ENCODE measurements around the gene NFRKB.

Gene NFRKB

GRCh38 chr11:129895126-129896041 lies at the start of gene NFRKB:
Gene NFRKB (minus strand): TSS chr11:129895578. CDS start chr11:129892849, 2,729 bp downstream.
- peak; percentile 86 to 90 for DNase-seq

GRCh38 chr11:129944696-129945095 lies 49.3 kb upstream of the NFRKB start:
- DNase-seq, result no peak

GRCh38 chr11:129943036-129943435 lies 47.7 kb upstream of the NFRKB start:
- DNase-seq, result no peak

- DNase-seq, result no peak
Measured at GRCh38 chr11:129939510-129939909, 44.1 kb upstream of the NFRKB start.

GRCh38 chr11:129938764-129939163 lies 43.4 kb upstream of the NFRKB start:
- no peak for DNase-seq

GRCh38 chr11:129937592-129938238 lies 42.3 kb upstream of the NFRKB start:
- DNase-seq, result no peak

- no peak for DNase-seq
Measured at GRCh38 chr11:129935723-129936122, 40.3 kb upstream of the NFRKB start.

- no peak for DNase-seq
Measured at GRCh38 chr11:129933891-129934290, 38.5 kb upstream of the NFRKB start.

GRCh38 chr11:129933262-129933661 lies 37.9 kb upstream of the NFRKB start:
- DNase-seq, result no peak

GRCh38 chr11:129932381-129933067 lies 37.1 kb upstream of the NFRKB start:
- no peak for DNase-seq

- DNase-seq, result peak in 1 of 2 donors; percentile 17
Measured at GRCh38 chr11:129930743-129931142, 35.4 kb upstream of the NFRKB start.

- DNase-seq, result peak in 1 of 2 donors; percentile 21
Measured at GRCh38 chr11:129930296-129930695, 34.9 kb upstream of the NFRKB start.

- no peak for DNase-seq
Measured at GRCh38 chr11:129929721-129930120, 34.3 kb upstream of the NFRKB start.

GRCh38 chr11:129928923-129929692 lies 33.7 kb upstream of the NFRKB start:
- no peak for DNase-seq

- DNase-seq, result no peak
Measured at GRCh38 chr11:129922674-129923073, 27.3 kb upstream of the NFRKB start.

- no peak for DNase-seq
Measured at GRCh38 chr11:129918361-129918760, 23.0 kb upstream of the NFRKB start.

GRCh38 chr11:129917231-129917630 lies 21.9 kb upstream of the NFRKB start:
- no peak for DNase-seq

- no peak for DNase-seq
Measured at GRCh38 chr11:129911298-129911697, 15.9 kb upstream of the NFRKB start.

GRCh38 chr11:129910360-129910759 lies 15.0 kb upstream of the NFRKB start:
- no peak for DNase-seq

- DNase-seq, result no peak
Measured at GRCh38 chr11:129905402-129905801, 10.0 kb upstream of the NFRKB start.

- no peak for DNase-seq
Measured at GRCh38 chr11:129896062-129896461, 684 bp upstream of the NFRKB start.

- no peak for DNase-seq
Measured at GRCh38 chr11:129894278-129895125, 876 bp downstream of the NFRKB start.

All from CD4-positive, alpha-beta T cell treated with Interleukin-1 beta for 1 hour (primary cell).